AG04449 (cell line): ENCODE measurements around the gene SHE.

Source experiments
- CTCF ChIA-PET: fragments of 350-600 bp; formaldehyde crosslinking; extraction: SDS; loops from one replicate; lab custom pipeline; 2021; ENCODE audit warnings: antibody characterized with exemption; lab: Yijun Ruan, JAX
- POLR2A ChIA-PET: fragments of 400-600, 350-600 bp; formaldehyde crosslinking; extraction: SDS; loops from one replicate; lab custom pipeline; 2020; ENCODE audit warnings: antibody characterized with exemption, inconsistent platforms; lab: Yijun Ruan, JAX
- DNase-seq: peaks from one replicate; pipeline ENCODE4 v3.0.0-alpha.2; 2010; ENCODE audit warnings: low read depth, low spot score
- H3K4me3 ChIP-seq: 2 replicates; pipeline ENCODE4 v1.5.1; 2011; ENCODE audit warnings: low read depth, mild to moderate bottlenecking, control low read depth, low read length
- CTCF ChIP-seq: IDR thresholded peaks from one replicate; pipeline ENCODE4 v1.5.1; 2011; ENCODE audit warnings: mild to moderate bottlenecking, moderate library complexity, low read length, control low read depth, inconsistent platforms; ENCODE audit not compliant: insufficient read depth; ENCODE audit errors: missing control alignments

Gene SHE

DNA sequence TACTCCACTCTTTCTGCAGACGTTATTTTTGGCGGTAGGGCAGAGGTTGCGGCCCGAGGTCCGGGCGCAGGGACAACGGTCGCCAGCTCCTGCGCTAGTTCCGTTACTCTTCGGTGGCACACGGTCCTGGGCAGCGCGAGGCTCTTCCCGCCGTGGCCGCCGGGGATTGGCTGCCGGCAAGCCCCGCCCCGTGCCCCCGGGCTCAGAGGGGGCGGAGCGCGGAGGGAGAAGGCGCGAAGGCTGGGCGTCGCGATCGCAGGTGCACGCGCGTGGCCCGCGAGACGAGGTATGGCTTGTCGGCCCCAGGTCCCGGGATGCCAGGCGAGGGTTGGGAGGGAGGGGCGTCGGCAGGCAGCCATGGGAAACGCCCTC is 518 bp upstream of the SHE start:
- ChIA-PET POLR2A (no interaction called here), CTCF (no interaction called here)

GRCh38 chr1:154501423-154502065 is 668 bp downstream of the SHE start:
- ChIA-PET CTCF (interaction anchor here (0.6 to 3.4 kb wide), 5 partner anchors 8 to 58 kb away, joined by 3 to 21 read pairs (median 4); no protein-coding TSS in a partner anchor), POLR2A (no interaction called here)
- no peak for DNase-seq
- H3K4me3 ChIP-seq, result no peak overlapping the region
- TF ChIP-seq CTCF, result no peak

More for the DNA sequence above, 518 bp upstream of the SHE start:
- H3K4me3 ChIP-seq, result no peak overlapping the region
- TF ChIP-seq CTCF, result no peak
- no peak for DNase-seq

DNA sequence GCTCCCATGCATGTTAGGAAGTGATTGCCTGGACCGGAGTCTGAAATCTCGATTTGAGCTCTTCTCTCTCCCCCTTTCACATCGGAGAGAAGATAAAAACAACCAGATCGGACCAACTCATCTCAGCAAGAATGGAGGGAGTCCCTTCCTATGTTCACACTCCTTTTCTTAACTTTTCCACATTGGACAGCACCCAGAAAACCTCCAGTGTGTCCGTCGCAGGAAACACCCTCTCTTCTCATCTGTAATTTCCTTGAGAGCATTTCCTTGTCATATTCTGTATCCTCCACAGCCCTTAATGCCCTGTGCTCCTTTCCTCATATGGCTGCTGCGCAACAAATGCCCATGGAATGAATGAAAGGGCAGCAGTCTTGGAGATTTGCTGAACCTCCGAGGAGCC is 1.7 kb downstream of the SHE start:
- DNase-seq, result no peak
- no peak for TF ChIP-seq CTCF
- no peak overlapping the region for H3K4me3 ChIP-seq
- ChIA-PET CTCF (interaction anchor here (2.1 to 3.4 kb wide), 3 partner anchors 9 to 46 kb away, joined by 6 to 21 read pairs (median 9); no protein-coding TSS in a partner anchor), POLR2A (no interaction called here)

DNA sequence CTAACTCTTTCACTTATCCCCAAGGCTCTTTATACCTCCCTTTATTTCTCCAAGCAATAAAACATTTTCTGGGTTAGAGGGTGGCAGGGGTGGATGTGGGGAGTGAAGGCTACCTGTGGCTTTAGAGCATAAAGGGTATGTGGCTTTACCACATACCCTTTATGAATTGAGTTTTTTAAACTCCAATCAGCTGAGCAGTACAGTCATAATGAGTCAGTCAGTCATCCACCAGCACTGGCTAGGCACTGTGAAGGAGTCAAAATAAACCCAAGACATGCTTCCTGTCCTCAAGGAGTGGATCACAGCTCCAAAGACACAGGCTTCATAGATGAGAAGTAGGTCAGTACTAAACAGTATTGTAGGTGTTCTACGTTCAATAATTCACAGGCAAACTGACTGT is 2.8 kb downstream of the SHE start:
- ChIA-PET POLR2A (no interaction called here), CTCF (interaction anchor here (1.2 to 3.4 kb wide), 4 partner anchors 10 to 47 kb away, joined by 3 to 21 read pairs (median 8); no protein-coding TSS in a partner anchor)
- TF ChIP-seq CTCF, result no peak
- no peak for DNase-seq
- no peak overlapping the region for H3K4me3 ChIP-seq

- ChIA-PET POLR2A (no interaction called here), CTCF (interaction anchor here (1.0 to 1.3 kb wide), 2 partner anchors 17 to 49 kb away, joined by 3 read pairs; no protein-coding TSS in a partner anchor)
- TF ChIP-seq CTCF, result no peak
- H3K4me3 ChIP-seq, result no peak overlapping the region
- DNase-seq, result no peak
Observed at GRCh38 chr1:154497026-154497806, 5.0 kb downstream of the SHE start.

- ChIA-PET CTCF (interaction anchor here (1.0 to 1.3 kb wide), 2 partner anchors 16 to 50 kb away, joined by 3 read pairs; no protein-coding TSS in a partner anchor), POLR2A (no interaction called here)
- no peak for TF ChIP-seq CTCF
- no peak overlapping the region for H3K4me3 ChIP-seq
- no peak for DNase-seq
Observed at GRCh38 chr1:154496383-154496782, 5.8 kb downstream of the SHE start.
